B cell (primary cell): ENCODE measurements around the gene RABGAP1. TPM values are rescaled to one million over a fixed set of nuclear protein-coding genes. Genes with fewer than 3 reads are reported as not detected.

ENCODE experiments used
- ATAC-seq: fragments of 200-7000 bp; cut with Tn5 transposase; one replicate; pipeline ENCODE4 v1.10.0; 2021; ENCODE audit warnings: low read depth, mild to moderate bottlenecking, moderate number of reproducible peaks, moderate library complexity
- CTCF ChIA-PET: fragments of 350-600 bp; sonication (Branson Sonifier 250); formaldehyde crosslinking; loops from one replicate; lab custom pipeline; 2021; ENCODE audit warnings: antibody characterized with exemption, inconsistent platforms; lab: Charles Lee
- POLR2A ChIA-PET: fragments of 350-600 bp; sonication (Branson Sonifier 250); formaldehyde crosslinking; loops from one replicate; lab custom pipeline; 2021; ENCODE audit warnings: antibody characterized with exemption; lab: Charles Lee
- DNase-seq: peaks from one replicate; pipeline ENCODE4 v3.0.0; 2013
- H2AFZ ChIP-seq: 2 replicates; pipeline ENCODE4 v1.6.1; 2012; ENCODE audit warnings: mild to moderate bottlenecking, low read depth, low read length; ENCODE audit not compliant: insufficient read depth, poor library complexity, severe bottlenecking
- H3K27ac ChIP-seq, 2 donors: 1 replicate in 1 of 2; 2 replicates in 1 of 2; pipeline ENCODE4 v1.5.1; 2012 to 2013; ENCODE audit warnings: low read length in 2 of 2, mild to moderate bottlenecking in 2 of 2, moderate library complexity in 1 of 2
- H3K27me3 ChIP-seq, 4 experiments: fragments of 200-600 bp in 1 of 4; sonication (generic) in 1 of 4; replicated peaks in 1 of 4; 1 replicate in 2 of 4; 2 replicates in 2 of 4; pipeline versions ENCODE4 v1.6.1 to v1.7.0; 2013 to 2016; ENCODE audit warnings: low read length in 3 of 4, mild to moderate bottlenecking in 2 of 4, mixed read lengths in 1 of 4, moderate library complexity in 1 of 4; ENCODE audit not compliant: insufficient read depth in 4 of 4, control insufficient read depth in 3 of 4; ENCODE audit errors: control extremely low read depth in 1 of 4
- H3K36me3 ChIP-seq, 2 experiments: replicated peaks in 1 of 2; 1 replicate in 1 of 2; 2 replicates in 1 of 2; pipeline versions ENCODE4 v1.6.1 to v1.7.1; 2013; ENCODE audit warnings: low read length in 1 of 2; ENCODE audit not compliant: insufficient read depth in 2 of 2, control insufficient read depth in 1 of 2; ENCODE audit errors: control extremely low read depth in 1 of 2, extremely low read depth in 1 of 2
- H3K4me1 ChIP-seq, 2 donors: fragments of 200-600 bp in 1 of 2; sonication (generic) in 1 of 2; 1 replicate in 1 of 2; 2 replicates in 1 of 2; pipeline versions ENCODE4 v1.5.1 to v1.6.1; 2013 to 2017; ENCODE audit warnings: low read length in 2 of 2; ENCODE audit not compliant: control insufficient read depth in 2 of 2, insufficient read depth in 2 of 2
- H3K4me2 ChIP-seq: replicated peaks from 2 replicates; pipeline ENCODE3; 2012; ENCODE audit warnings: mild to moderate bottlenecking, low read depth, low read length; ENCODE audit not compliant: poor library complexity, severe bottlenecking
- H3K4me3 ChIP-seq, 5 experiments: fragments of 200-600 bp in 1 of 5; sonication (generic) in 1 of 5; 1 replicate in 3 of 5; 2 replicates in 2 of 5; pipeline versions ENCODE4 v1.5.1 to v1.7.0; 2011 to 2016; ENCODE audit warnings: low read length in 4 of 5, mild to moderate bottlenecking in 4 of 5, low read depth in 2 of 5, control low read depth in 1 of 5, moderate library complexity in 1 of 5; ENCODE audit not compliant: insufficient read depth in 1 of 5; ENCODE audit errors: control extremely low read depth in 1 of 5, extremely low read depth in 1 of 5
- H3K79me2 ChIP-seq: fragments of 200-600 bp; sonication (generic); one replicate; pipeline ENCODE4 v1.6.0; 2016; ENCODE audit warnings: low read length; ENCODE audit not compliant: control insufficient read depth, insufficient read depth
- H3K9ac ChIP-seq: fragments of 200-600 bp; sonication (generic); 2 replicates; pipeline ENCODE4 v1.6.1; 2017; ENCODE audit warnings: mild to moderate bottlenecking, low read length, moderate library complexity
- H3K9me3 ChIP-seq, 3 donors: one replicate each; pipeline versions ENCODE4 v1.6.1 to v1.7.1; 2013; ENCODE audit warnings: low read length in 2 of 3; ENCODE audit not compliant: control insufficient read depth in 2 of 3, insufficient read depth in 1 of 3; ENCODE audit errors: control extremely low read depth in 1 of 3
- H4K20me1 ChIP-seq: 2 replicates; pipeline ENCODE4 v1.6.0; 2012; ENCODE audit warnings: mild to moderate bottlenecking, low read length; ENCODE audit not compliant: insufficient read depth, control insufficient read depth, poor library complexity, severe bottlenecking
- H3K27ac Mint-ChIP-seq: one replicate; pipeline ENCODE4 v1.8.0; 2021; ENCODE audit warnings: mixed read lengths
- H3K27me3 Mint-ChIP-seq: one replicate; pipeline ENCODE4 v1.8.0; 2021; ENCODE audit warnings: mixed read lengths
- H3K4me1 Mint-ChIP-seq: one replicate; pipeline ENCODE4 v1.8.0; 2021; ENCODE audit warnings: mixed read lengths
- H3K4me3 Mint-ChIP-seq: one replicate; pipeline ENCODE4 v1.8.0; 2021; ENCODE audit warnings: mixed read lengths
- H3K9me3 Mint-ChIP-seq: one replicate; pipeline ENCODE4 v1.8.0; 2022; ENCODE audit warnings: mixed read lengths; ENCODE audit not compliant: insufficient read depth
- CTCF ChIP-seq: fragments of 200-600 bp; IDR thresholded peaks from one replicate; pipeline ENCODE4 v1.8.0; 2022; ENCODE audit warnings: antibody characterized with exemption, mild to moderate bottlenecking
- EZH2 ChIP-seq: IDR thresholded peaks from 2 replicates; pipeline ENCODE4 v1.6.1; 2012; ENCODE audit warnings: borderline replicate concordance, low read depth, mild to moderate bottlenecking, moderate library complexity, low read length; ENCODE audit not compliant: insufficient read depth, poor library complexity, severe bottlenecking
- WGBS: methylation state at CpG from one replicate; pipeline ENCODE4 v1.1.5; 2013; ENCODE audit warnings: missing lambda C conversion rate; ENCODE audit not compliant: insufficient coverage; 5-methylcytosine and 5-hydroxymethylcytosine counted together
- intact Hi-C: fragments of 100-400 bp; cut with micrococcal nuclease; formaldehyde crosslinking; loops from one replicate; pipeline ENCODE4 v1.10.0; 2022
- polyA plus RNA-seq: library from polyadenylated mRNA; depleted of rRNA; stranded (reverse); fragments of >200 nt; gene quantifications from 2 replicates; pipeline ENCODE4 v1.2.3, GENCODE V29; 2012
- total RNA-seq, 2 donors: library from RNA; stranded (reverse); fragments of 120-200 nt in 1 of 2; gene quantifications; 1 replicate in 1 of 2; 2 replicates in 1 of 2; pipeline versions ENCODE4 v1.2.3 to v1.2.4, GENCODE V29; 2013 to 2022

RABGAP1 gene
- total and polyA plus RNA-seq, 2 donors (not counting 1 experiment from before 2014, with no cell fraction given) = 13.9 to 81.0 TPM

GRCh38 chr9:122975196-122975595 lies 34.4 kb downstream of the RABGAP1 start:
- Histone ChIP-seq H3K9ac (no peak overlapping the region), H3K4me1 (no peaks in the 10 kb centered on the region), H3K27ac (no peak overlapping the region), H3K79me2 (peaks cover 7% of the 10 kb centered on the region), H3K4me3 (no peak overlapping the region), H2AFZ (no peak overlapping the region), H3K4me2 (no peak overlapping the region), H3K27me3 (no peaks in the 10 kb centered on the region), H3K9me3 (no peaks in the 10 kb centered on the region), H4K20me1 (no peaks in the 10 kb centered on the region), H3K36me3 (peaks cover 3 to 14% of the 10 kb centered on the region in 2 experiments)
- no peak for DNase-seq
- H3K9me3 Mint-ChIP-seq = no peaks in the 10 kb centered on the region
- no peak overlapping the region for H3K4me3 Mint-ChIP-seq
- H3K27me3 Mint-ChIP-seq = no peaks in the 10 kb centered on the region
- no CpG with 5 or more reads among the region's 2 CpGs for WGBS
- no peaks in the 10 kb centered on the region for H3K4me1 Mint-ChIP-seq
- TF ChIP-seq CTCF (no peak), EZH2 (no peak)
- CTCF ChIA-PET = no interaction called here
- ATAC-seq = no peak
- no peak overlapping the region for H3K27ac Mint-ChIP-seq
- intact Hi-C loops = no loop called here
- POLR2A ChIA-PET = no interaction called here

GRCh38 chr9:122978601-122979000 lies 37.8 kb downstream of the RABGAP1 start:
- DNase-seq (no peak), ATAC-seq (no peak)
- H3K36me3 ChIP-seq = peaks cover 3 to 6% of the 10 kb centered on the region in 2 experiments
- no peaks in the 10 kb centered on the region for H3K79me2 ChIP-seq
- intact Hi-C loops = no loop called here
- no peak overlapping the region for H3K4me2 ChIP-seq
- TF ChIP-seq CTCF (no peak), EZH2 (no peak)
- no peak overlapping the region for H3K9ac ChIP-seq
- H3K4me1 ChIP-seq = no peaks in the 10 kb centered on the region
- Mint-ChIP-seq H3K27ac (no peak overlapping the region), H3K27me3 (no peaks in the 10 kb centered on the region), H3K9me3 (no peaks in the 10 kb centered on the region), H3K4me1 (no peaks in the 10 kb centered on the region), H3K4me3 (no peak overlapping the region)
- no CpG with 5 or more reads among the region's 2 CpGs for WGBS
- no peaks in the 10 kb centered on the region for H3K9me3 ChIP-seq
- H3K27ac ChIP-seq = no peak overlapping the region
- POLR2A ChIA-PET = no interaction called here
- no peaks in the 10 kb centered on the region for H3K27me3 ChIP-seq
- H3K4me3 ChIP-seq = no peak overlapping the region
- H4K20me1 ChIP-seq = no peaks in the 10 kb centered on the region
- CTCF ChIA-PET = no interaction called here
- H2AFZ ChIP-seq = no peak overlapping the region
